ENCODE results near the gene ZNHIT3. TPM values are rescaled to one million over a fixed set of nuclear protein-coding genes. Genes with fewer than 3 reads are reported as not detected.
"Not testable (repeated sequence)": the region's sequence is repeated elsewhere in the genome, so short reads cannot be mapped to it uniquely, and the experiment has no call there.

ZNHIT3 gene
- total RNA-seq, 1 donor from 2014 or later, result 43.9 TPM

- H3K4me3 Mint-ChIP-seq (ENCODE audit: low read depth), result no peak overlapping the region
- H3K27me3 Mint-ChIP-seq, result no peaks in the 10 kb centered on the region
- H3K27ac Mint-ChIP-seq, result no peak overlapping the region
- no peaks in the 10 kb centered on the region for H3K9me3 Mint-ChIP-seq (ENCODE audit: low read depth)
- H3K4me1 Mint-ChIP-seq (ENCODE audit: low read depth), result no peaks in the 10 kb centered on the region
- peaks cover 5% of the 10 kb centered on the region for H3K36me3 Mint-ChIP-seq (ENCODE audit: insufficient read depth)
- DNase-seq (ENCODE audit: low spot score, unreplicated experiment), result no peak
- no peak for TF ChIP-seq CTCF (IDR thresholded peaks at IDR 0.05; ENCODE audit: unreplicated experiment)
Observed at GRCh38 chr17:36505171-36505570, 18.7 kb downstream of the ZNHIT3 start.

GRCh38 chr17:36506249-36506826 is 19.9 kb downstream of the ZNHIT3 start:
- TF ChIP-seq CTCF (IDR thresholded peaks at IDR 0.05; ENCODE audit: unreplicated experiment), result no peak
- peaks cover 5% of the 10 kb centered on the region for H3K36me3 Mint-ChIP-seq (ENCODE audit: insufficient read depth)
- no peaks in the 10 kb centered on the region for H3K4me1 Mint-ChIP-seq (ENCODE audit: low read depth)
- H3K4me3 Mint-ChIP-seq (ENCODE audit: low read depth), result no peak overlapping the region
- no peak for DNase-seq (ENCODE audit: low spot score, unreplicated experiment)
- no peaks in the 10 kb centered on the region for H3K27me3 Mint-ChIP-seq
- H3K27ac Mint-ChIP-seq, result no peak overlapping the region
- H3K9me3 Mint-ChIP-seq (ENCODE audit: low read depth), result no peaks in the 10 kb centered on the region

- Mint-ChIP-seq H3K4me1 (ENCODE audit: low read depth) (no peaks in the 10 kb centered on the region), H3K27ac (no peak overlapping the region), H3K36me3 (ENCODE audit: insufficient read depth) (peaks cover 5% of the 10 kb centered on the region), H3K4me3 (ENCODE audit: low read depth) (no peak overlapping the region), H3K9me3 (ENCODE audit: low read depth) (no peaks in the 10 kb centered on the region), H3K27me3 (no peaks in the 10 kb centered on the region)
- TF ChIP-seq CTCF (IDR thresholded peaks at IDR 0.05; ENCODE audit: unreplicated experiment), result no peak
- no peak for DNase-seq (ENCODE audit: low spot score, unreplicated experiment)
Observed at GRCh38 chr17:36506831-36507230, 20.4 kb downstream of the ZNHIT3 start.

GRCh38 chr17:36507266-36507665 is 20.8 kb downstream of the ZNHIT3 start:
- H3K27me3 Mint-ChIP-seq, result no peaks in the 10 kb centered on the region
- H3K4me1 Mint-ChIP-seq (ENCODE audit: low read depth), result no peaks in the 10 kb centered on the region
- peaks cover 5% of the 10 kb centered on the region for H3K36me3 Mint-ChIP-seq (ENCODE audit: insufficient read depth)
- TF ChIP-seq CTCF (IDR thresholded peaks at IDR 0.05; ENCODE audit: unreplicated experiment), result no peak
- no peak overlapping the region for H3K27ac Mint-ChIP-seq
- no peak overlapping the region for H3K4me3 Mint-ChIP-seq (ENCODE audit: low read depth)
- no peaks in the 10 kb centered on the region for H3K9me3 Mint-ChIP-seq (ENCODE audit: low read depth)
- no peak for DNase-seq (ENCODE audit: low spot score, unreplicated experiment)

- not testable (repeated sequence) for DNase-seq (ENCODE audit: low spot score, unreplicated experiment); H3K9me3 Mint-ChIP-seq (ENCODE audit: low read depth); H3K4me1 Mint-ChIP-seq (ENCODE audit: low read depth); H3K36me3 Mint-ChIP-seq (ENCODE audit: insufficient read depth); H3K27me3 Mint-ChIP-seq; H3K27ac Mint-ChIP-seq; H3K4me3 Mint-ChIP-seq (ENCODE audit: low read depth)
Observed at GRCh38 chr17:36508439-36508838, 22.0 kb downstream of the ZNHIT3 start.

GRCh38 chr17:36509272-36509985 is 22.9 kb downstream of the ZNHIT3 start:
- no peak for DNase-seq (ENCODE audit: low spot score, unreplicated experiment)
- H3K36me3 Mint-ChIP-seq (ENCODE audit: insufficient read depth), result peaks cover 5% of the 10 kb centered on the region
- H3K27me3 Mint-ChIP-seq, result no peaks in the 10 kb centered on the region
- no peak overlapping the region for H3K4me3 Mint-ChIP-seq (ENCODE audit: low read depth)
- H3K4me1 Mint-ChIP-seq (ENCODE audit: low read depth), result no peaks in the 10 kb centered on the region
- TF ChIP-seq CTCF (IDR thresholded peaks at IDR 0.05; ENCODE audit: unreplicated experiment), result no peak
- no peak overlapping the region for H3K27ac Mint-ChIP-seq
- H3K9me3 Mint-ChIP-seq (ENCODE audit: low read depth), result no peaks in the 10 kb centered on the region

Data from progenitor cell of endocrine pancreas (in vitro differentiated cells).